Neural progenitor cell (in vitro differentiated cells): ENCODE measurements around the gene CD74. TPM values are rescaled to one million over a fixed set of nuclear protein-coding genes. Genes with fewer than 3 reads are reported as not detected.
"Not testable (repeated sequence)": the region's sequence is repeated elsewhere in the genome, so short reads cannot be mapped to it uniquely, and the experiment has no call there.

Source experiments
- DNase-seq: peaks from one replicate; pipeline ENCODE4 v3.0.0-alpha.2; 2016; ENCODE audit warnings: low spot score
- H2AFZ ChIP-seq: fragments of 200-600 bp; sonication (generic); replicated peaks from 2 replicates; pipeline ENCODE4 v1.6.1; 2016; ENCODE audit warnings: antibody characterized with exemption
- H3F3A ChIP-seq: fragments of 200-600 bp; sonication (generic); 2 replicates; pipeline ENCODE4 v1.6.1; 2016; ENCODE audit warnings: antibody characterized with exemption, low read depth
- H3K27ac ChIP-seq: fragments of 200-600 bp; sonication (generic); 2 replicates; pipeline ENCODE4 v1.5.1; 2016; ENCODE audit warnings: mild to moderate bottlenecking
- H3K27me3 ChIP-seq: fragments of 200-600 bp; sonication (generic); 2 replicates; pipeline ENCODE4 v1.6.1; 2016; ENCODE audit warnings: mild to moderate bottlenecking, moderate library complexity
- H3K36me3 ChIP-seq: fragments of 200-600 bp; sonication (generic); 2 replicates; pipeline ENCODE4 v1.5.1; 2016
- H3K4me1 ChIP-seq: fragments of 200-600 bp; sonication (generic); 2 replicates; pipeline ENCODE4 v1.6.1; 2016; ENCODE audit warnings: mixed run types
- H3K4me2 ChIP-seq: fragments of 200-600 bp; sonication (generic); 2 replicates; pipeline ENCODE4 v1.6.1; 2016
- H3K4me3 ChIP-seq: fragments of 200-600 bp; sonication (generic); 2 replicates; pipeline ENCODE4 v1.5.1; 2016
- H3K79me2 ChIP-seq: fragments of 200-600 bp; sonication (generic); 2 replicates; pipeline ENCODE4 v1.6.1; 2016; ENCODE audit warnings: low read depth
- H3K9ac ChIP-seq: fragments of 200-600 bp; sonication (generic); 2 replicates; pipeline ENCODE4 v1.6.1; 2016
- H3K9me3 ChIP-seq: fragments of 200-600 bp; sonication (generic); 2 replicates; pipeline ENCODE4 v1.5.1; 2016; ENCODE audit warnings: low read depth
- H4K20me1 ChIP-seq: fragments of 200-600 bp; sonication (generic); 2 replicates; pipeline ENCODE4 v1.6.1; 2016; ENCODE audit warnings: low read depth
- H3K27ac Mint-ChIP-seq: 3 replicates; pipeline ENCODE4 v1.8.0; 2021; ENCODE audit warnings: mixed read lengths
- H3K27me3 Mint-ChIP-seq: 2 replicates; pipeline ENCODE4 v1.8.0; 2022; ENCODE audit warnings: low read depth, mild to moderate bottlenecking, inconsistent platforms, moderate library complexity, mixed read lengths; ENCODE audit not compliant: insufficient read depth
- H3K36me3 Mint-ChIP-seq: 3 replicates; pipeline ENCODE4 v1.8.0; 2021; ENCODE audit warnings: mixed read lengths
- H3K4me1 Mint-ChIP-seq: 3 replicates; pipeline ENCODE4 v1.8.0; 2021; ENCODE audit warnings: mixed read lengths
- H3K4me3 Mint-ChIP-seq: 3 replicates; pipeline ENCODE4 v1.8.0; 2021; ENCODE audit warnings: mild to moderate bottlenecking, moderate library complexity, mixed read lengths
- H3K9me3 Mint-ChIP-seq: 3 replicates; pipeline ENCODE4 v1.8.0; 2020; ENCODE audit warnings: mixed read lengths
- CTCF ChIP-seq: fragments of 200-600 bp; sonication (generic); IDR thresholded peaks from 2 replicates; pipeline ENCODE4 v1.5.1; 2017; ENCODE audit warnings: antibody characterized with exemption, mild to moderate bottlenecking
- EZH2 ChIP-seq: fragments of 200-600 bp; sonication (generic); IDR thresholded peaks from 2 replicates; pipeline ENCODE4 v1.6.1; 2017; ENCODE audit warnings: antibody characterized with exemption, mild to moderate bottlenecking, moderate library complexity
- EZH2phosphoT487 ChIP-seq: fragments of 200-600 bp; sonication (generic); IDR thresholded peaks from 2 replicates; pipeline ENCODE4 v1.6.1; 2017; ENCODE audit warnings: antibody characterized with exemption
- total RNA-seq: library from RNA; depleted of rRNA; stranded (reverse); fragments of >200 nt; gene quantifications from 2 replicates; pipeline ENCODE4 v1.2.3, GENCODE V29; 2015; ENCODE audit warnings: low replicate concordance

Gene CD74
- total RNA-seq, 1 donor from 2014 or later, result 9.8 TPM

- H2AFZ ChIP-seq, result no peak overlapping the region
- no peaks in the 10 kb centered on the region for H3K27me3 ChIP-seq
- H3K27ac ChIP-seq, result no peak overlapping the region
- no peaks in the 10 kb centered on the region for H3F3A ChIP-seq
- Mint-ChIP-seq H3K9me3 (peaks cover 3% of the 10 kb centered on the region), H3K27ac (no peak overlapping the region), H3K36me3 (no peaks in the 10 kb centered on the region), H3K4me3 (no peak overlapping the region), H3K27me3 (peaks cover 9% of the 10 kb centered on the region), H3K4me1 (peaks cover 5% of the 10 kb centered on the region)
- no peaks in the 10 kb centered on the region for H3K79me2 ChIP-seq
- no peaks in the 10 kb centered on the region for H3K4me1 ChIP-seq
- H3K4me2 ChIP-seq, result no peak overlapping the region
- no peak for DNase-seq
- no peak overlapping the region for H3K9ac ChIP-seq
- TF ChIP-seq CTCF (no peak), EZH2phosphoT487 (no peak), EZH2 (no peak)
- H3K9me3 ChIP-seq, result no peaks in the 10 kb centered on the region
- no peak overlapping the region for H3K4me3 ChIP-seq
- no peaks in the 10 kb centered on the region for H4K20me1 ChIP-seq
- H3K36me3 ChIP-seq, result no peaks in the 10 kb centered on the region
Observed at GRCh38 chr5:150454492-150455229, 42.0 kb upstream of the CD74 start.

GRCh38 chr5:150454027-150454426, 41.3 kb upstream of the CD74 start:
- H3K9me3 Mint-ChIP-seq, H3F3A ChIP-seq, H3K27me3 ChIP-seq, H3K4me3 Mint-ChIP-seq, H3K4me3 ChIP-seq, H3K36me3 ChIP-seq, H4K20me1 ChIP-seq, H3K4me1 ChIP-seq, H3K27me3 Mint-ChIP-seq, H3K4me2 ChIP-seq, DNase-seq, H3K36me3 Mint-ChIP-seq, H3K27ac ChIP-seq, H3K4me1 Mint-ChIP-seq, H3K9me3 ChIP-seq, H3K27ac Mint-ChIP-seq, H2AFZ ChIP-seq, H3K79me2 ChIP-seq, H3K9ac ChIP-seq: not testable (repeated sequence)

GRCh38 chr5:150452914-150453313, 40.2 kb upstream of the CD74 start:
- peaks cover 8% of the 10 kb centered on the region for H3K27me3 Mint-ChIP-seq
- Histone ChIP-seq H3K4me2 (no peak overlapping the region), H3K36me3 (peaks cover 2% of the 10 kb centered on the region), H3K79me2 (peaks cover 17% of the 10 kb centered on the region), H3K9me3 (no peaks in the 10 kb centered on the region), H3K9ac (no peak overlapping the region), H4K20me1 (peaks cover 13% of the 10 kb centered on the region), H2AFZ (no peak overlapping the region), H3K4me1 (peaks cover 5% of the 10 kb centered on the region), H3K27me3 (no peaks in the 10 kb centered on the region), H3K27ac (no peak overlapping the region), H3F3A (peaks cover 12% of the 10 kb centered on the region), H3K4me3 (no peak overlapping the region)
- peaks cover 9% of the 10 kb centered on the region for H3K36me3 Mint-ChIP-seq
- H3K27ac Mint-ChIP-seq, result no peak overlapping the region
- no peak for TF ChIP-seq EZH2phosphoT487
- DNase-seq, result no peak
- H3K4me1 Mint-ChIP-seq, result peaks cover 13% of the 10 kb centered on the region
- H3K9me3 Mint-ChIP-seq, result peaks cover 3% of the 10 kb centered on the region
- no peak overlapping the region for H3K4me3 Mint-ChIP-seq

- Mint-ChIP-seq H3K27me3 (peaks cover 5% of the 10 kb centered on the region), H3K4me1 (peaks cover 12% of the 10 kb centered on the region), H3K36me3 (peaks cover 19% of the 10 kb centered on the region), H3K4me3 (no peak overlapping the region), H3K9me3 (peaks cover 3% of the 10 kb centered on the region), H3K27ac (no peak overlapping the region)
- Histone ChIP-seq H3K27me3 (no peaks in the 10 kb centered on the region), H3K79me2 (peaks cover 30% of the 10 kb centered on the region), H2AFZ (no peak overlapping the region), H4K20me1 (peaks cover 26% of the 10 kb centered on the region), H3F3A (peaks cover 25% of the 10 kb centered on the region), H3K36me3 (peaks cover 3% of the 10 kb centered on the region), H3K4me1 (peaks cover 9% of the 10 kb centered on the region), H3K9ac (no peak overlapping the region), H3K4me2 (no peak overlapping the region), H3K9me3 (no peaks in the 10 kb centered on the region), H3K27ac (no peak overlapping the region), H3K4me3 (no peak overlapping the region)
- no peak for DNase-seq
- TF ChIP-seq CTCF (no peak), EZH2phosphoT487 (no peak), EZH2 (no peak)
Observed at GRCh38 chr5:150451594-150451993, 38.9 kb upstream of the CD74 start.
